ENCODE data around the gene SPI1.

The SPI1 gene

GRCh38 chr11:47383071-47383470, 4.7 kb upstream of the SPI1 start:
- no peak overlapping the region for H3K27ac Mint-ChIP-seq

GRCh38 chr11:47380078-47380477, 1.7 kb upstream of the SPI1 start:
- DNase-seq = no peak
- no peaks in the 10 kb centered on the region for H3K27me3 Mint-ChIP-seq
- H3K4me1 Mint-ChIP-seq (ENCODE audit: low read depth) = peaks cover 2% of the 10 kb centered on the region
- no peak overlapping the region for H3K4me3 Mint-ChIP-seq
- H3K36me3 Mint-ChIP-seq (ENCODE audit: low read depth) = no peaks in the 10 kb centered on the region
- no peaks in the 10 kb centered on the region for H3K9me3 Mint-ChIP-seq
- no peak overlapping the region for H3K27ac Mint-ChIP-seq

More at GRCh38 chr11:47383071-47383470, 4.7 kb upstream of the SPI1 start:
- H3K36me3 Mint-ChIP-seq (ENCODE audit: low read depth) = no peaks in the 10 kb centered on the region
- DNase-seq = no peak
- peaks cover 2% of the 10 kb centered on the region for H3K4me1 Mint-ChIP-seq (ENCODE audit: low read depth)
- no peaks in the 10 kb centered on the region for H3K9me3 Mint-ChIP-seq
- no peak overlapping the region for H3K4me3 Mint-ChIP-seq
- H3K27me3 Mint-ChIP-seq = no peaks in the 10 kb centered on the region

DNA sequence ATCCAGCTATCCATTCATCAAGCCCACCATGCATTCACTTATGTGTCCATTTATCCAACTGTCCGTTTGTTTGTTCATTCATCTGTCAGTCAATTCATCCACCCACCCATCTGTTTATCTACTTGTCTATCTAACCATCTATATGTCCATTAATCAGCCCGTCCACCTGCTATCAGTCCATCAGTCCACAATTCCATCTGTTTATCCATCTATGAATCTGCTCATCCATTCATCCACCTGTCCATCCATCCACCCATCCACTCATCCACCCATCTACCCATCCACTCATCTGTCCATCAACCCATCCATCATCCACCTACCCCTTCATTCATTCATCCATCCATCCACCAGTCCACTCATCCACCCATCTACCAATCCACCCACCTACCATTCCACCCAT, 970 bp upstream of the SPI1 start:
- H3K36me3 Mint-ChIP-seq (ENCODE audit: low read depth) = no peaks in the 10 kb centered on the region
- no peak overlapping the region for H3K4me3 Mint-ChIP-seq
- no peak overlapping the region for H3K27ac Mint-ChIP-seq
- no peaks in the 10 kb centered on the region for H3K27me3 Mint-ChIP-seq
- H3K4me1 Mint-ChIP-seq (ENCODE audit: low read depth) = peaks cover 7% of the 10 kb centered on the region
- DNase-seq = no peak
- H3K9me3 Mint-ChIP-seq = no peaks in the 10 kb centered on the region

GRCh38 chr11:47378836-47379170, 456 bp upstream of the SPI1 start:
- Mint-ChIP-seq H3K36me3 (ENCODE audit: low read depth) (no peaks in the 10 kb centered on the region), H3K9me3 (no peaks in the 10 kb centered on the region)

GRCh38 chr11:47377571-47378009, 757 bp downstream of the SPI1 start:
- no peak overlapping the region for H3K27ac Mint-ChIP-seq
- no peak overlapping the region for H3K4me3 Mint-ChIP-seq

More at GRCh38 chr11:47378836-47379170, 456 bp upstream of the SPI1 start:
- no peak for DNase-seq
- Mint-ChIP-seq H3K4me3 (no peak overlapping the region), H3K4me1 (ENCODE audit: low read depth) (peaks cover 11% of the 10 kb centered on the region), H3K27me3 (no peaks in the 10 kb centered on the region), H3K27ac (no peak overlapping the region)

DNA sequence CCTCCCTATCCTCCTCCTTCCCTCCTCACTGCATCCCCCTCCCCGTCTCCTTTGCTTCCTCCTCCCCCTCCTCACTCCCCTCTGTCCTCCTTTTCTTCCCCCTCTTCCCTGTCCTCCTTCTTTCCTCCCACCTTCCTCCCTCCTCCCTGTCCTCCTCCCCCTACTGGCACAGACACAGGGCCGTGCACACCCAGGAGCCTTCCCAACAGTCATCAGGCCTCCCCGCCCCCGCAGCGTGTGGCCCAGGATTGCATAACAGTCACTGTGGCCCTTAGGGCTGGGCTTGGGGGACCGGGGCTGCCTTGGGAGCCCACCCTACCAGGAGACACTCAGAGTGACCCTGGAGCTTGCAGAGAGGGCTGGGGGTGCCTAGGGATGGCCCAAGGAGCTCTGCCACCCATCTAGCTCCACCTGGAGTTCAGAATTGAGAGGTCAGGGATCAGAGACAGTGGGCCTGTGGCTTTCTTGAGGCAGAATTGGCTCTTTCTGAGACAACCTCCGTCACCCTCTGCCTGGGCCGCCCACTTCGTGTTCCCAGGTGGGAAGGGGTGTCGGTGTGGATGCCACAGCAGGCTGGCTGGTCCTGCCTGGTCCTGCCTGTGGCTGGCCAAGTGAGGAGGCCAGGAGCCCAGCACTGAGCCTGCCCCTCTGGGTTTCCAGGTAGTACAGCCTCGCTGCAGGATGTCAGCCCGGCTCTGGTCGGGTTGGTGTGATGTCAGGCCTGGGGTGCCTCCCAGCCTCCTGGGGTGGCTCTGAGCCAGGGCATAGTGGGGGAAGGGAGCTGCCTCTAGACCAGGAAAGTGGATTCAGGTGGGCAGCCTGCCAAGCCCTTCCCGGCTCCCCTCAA, 1.6 kb downstream of the SPI1 start:
- H3K4me1 Mint-ChIP-seq (ENCODE audit: low read depth) = peaks cover 11% of the 10 kb centered on the region
- no peak overlapping the region for H3K4me3 Mint-ChIP-seq

More at GRCh38 chr11:47377571-47378009, 757 bp downstream of the SPI1 start:
- no peaks in the 10 kb centered on the region for H3K27me3 Mint-ChIP-seq
- H3K9me3 Mint-ChIP-seq = no peaks in the 10 kb centered on the region
- peaks cover 11% of the 10 kb centered on the region for H3K4me1 Mint-ChIP-seq (ENCODE audit: low read depth)
- H3K36me3 Mint-ChIP-seq (ENCODE audit: low read depth) = no peaks in the 10 kb centered on the region
- no peak for DNase-seq

GRCh38 chr11:47376107-47376524, 2.2 kb downstream of the SPI1 start:
- no peaks in the 10 kb centered on the region for H3K9me3 Mint-ChIP-seq
- H3K4me3 Mint-ChIP-seq = no peak overlapping the region
- no peaks in the 10 kb centered on the region for H3K27me3 Mint-ChIP-seq
- DNase-seq = no peak
- H3K4me1 Mint-ChIP-seq (ENCODE audit: low read depth) = peaks cover 11% of the 10 kb centered on the region
- H3K27ac Mint-ChIP-seq = no peak overlapping the region
- H3K36me3 Mint-ChIP-seq (ENCODE audit: low read depth) = no peaks in the 10 kb centered on the region

More for the DNA sequence above, 1.6 kb downstream of the SPI1 start:
- H3K36me3 Mint-ChIP-seq (ENCODE audit: low read depth) = no peaks in the 10 kb centered on the region
- H3K9me3 Mint-ChIP-seq = no peaks in the 10 kb centered on the region
- no peaks in the 10 kb centered on the region for H3K27me3 Mint-ChIP-seq
- no peak overlapping the region for H3K27ac Mint-ChIP-seq
- DNase-seq = no peak

DNA sequence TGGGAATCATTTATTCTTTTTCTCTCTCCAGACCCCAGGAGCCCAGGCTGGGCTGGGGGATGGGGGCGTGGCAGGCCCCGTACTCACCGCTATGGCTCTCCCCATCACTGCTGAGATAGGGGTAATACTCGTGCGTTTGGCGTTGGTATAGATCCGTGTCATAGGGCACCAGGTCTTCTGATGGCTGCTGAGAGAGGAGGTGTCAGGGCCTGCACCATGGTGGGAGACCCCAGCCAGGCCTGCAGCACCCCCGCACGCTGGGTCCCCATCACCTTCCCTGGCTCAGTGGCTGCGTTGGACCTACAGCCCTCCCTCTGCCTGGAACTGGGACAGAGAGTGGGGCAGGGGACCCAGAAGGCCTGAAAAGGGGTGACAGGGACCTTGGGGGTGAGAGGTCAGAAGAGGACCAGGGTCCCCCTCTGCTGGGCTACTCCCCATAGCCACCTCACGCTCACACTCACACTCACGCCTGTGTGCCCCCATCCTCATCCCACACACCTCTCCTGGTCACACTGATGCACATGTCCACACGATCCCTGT, 2.7 kb downstream of the SPI1 start:
- no peak for DNase-seq
- Mint-ChIP-seq H3K27ac (no peak overlapping the region), H3K9me3 (no peaks in the 10 kb centered on the region), H3K36me3 (ENCODE audit: low read depth) (no peaks in the 10 kb centered on the region), H3K4me1 (ENCODE audit: low read depth) (peaks cover 14% of the 10 kb centered on the region), H3K4me3 (no peak overlapping the region), H3K27me3 (no peaks in the 10 kb centered on the region)

- H3K27me3 Mint-ChIP-seq = no peaks in the 10 kb centered on the region
- no peaks in the 10 kb centered on the region for H3K36me3 Mint-ChIP-seq (ENCODE audit: low read depth)
- H3K27ac Mint-ChIP-seq = no peak overlapping the region
- H3K9me3 Mint-ChIP-seq = no peaks in the 10 kb centered on the region
- no peak for DNase-seq
- H3K4me1 Mint-ChIP-seq (ENCODE audit: low read depth) = peaks cover 17% of the 10 kb centered on the region
- no peak overlapping the region for H3K4me3 Mint-ChIP-seq
These were observed 3.3 kb downstream of the SPI1 start for GRCh38 chr11:47375020-47375419.

DNA sequence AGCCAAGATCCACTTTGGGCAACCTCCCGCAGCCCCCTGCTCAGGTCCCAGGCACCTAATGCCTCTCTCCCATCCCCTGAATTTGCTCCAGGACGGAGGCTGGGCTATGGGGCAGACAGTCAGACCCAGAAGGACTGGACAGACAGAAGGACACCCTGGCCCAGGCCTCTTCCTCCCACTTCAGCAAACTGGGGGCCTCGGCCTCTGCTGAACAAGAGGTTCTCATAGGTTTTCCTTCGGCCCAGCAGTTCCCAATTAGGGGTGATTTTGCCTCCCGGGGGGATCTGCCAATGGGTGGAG, 3.7 kb downstream of the SPI1 start:
- no peak for DNase-seq
- Mint-ChIP-seq H3K27ac (peak overlapping the region; percentile 69), H3K36me3 (ENCODE audit: low read depth) (no peaks in the 10 kb centered on the region), H3K4me1 (ENCODE audit: low read depth) (peaks cover 21% of the 10 kb centered on the region), H3K27me3 (no peaks in the 10 kb centered on the region), H3K4me3 (no peak overlapping the region), H3K9me3 (no peaks in the 10 kb centered on the region)

- H3K9me3 Mint-ChIP-seq = no peaks in the 10 kb centered on the region
- H3K4me3 Mint-ChIP-seq = no peak overlapping the region
- H3K4me1 Mint-ChIP-seq (ENCODE audit: low read depth) = peaks cover 26% of the 10 kb centered on the region
- H3K36me3 Mint-ChIP-seq (ENCODE audit: low read depth) = no peaks in the 10 kb centered on the region
- peak; percentile 89 for DNase-seq
- H3K27me3 Mint-ChIP-seq = no peaks in the 10 kb centered on the region
- H3K27ac Mint-ChIP-seq = peak overlapping the region; percentile 69
These were observed 4.2 kb downstream of the SPI1 start for GRCh38 chr11:47373876-47374719.

- H3K27ac Mint-ChIP-seq = no peak overlapping the region
- peaks cover 30% of the 10 kb centered on the region for H3K4me1 Mint-ChIP-seq (ENCODE audit: low read depth)
- no peaks in the 10 kb centered on the region for H3K36me3 Mint-ChIP-seq (ENCODE audit: low read depth)
- no peaks in the 10 kb centered on the region for H3K27me3 Mint-ChIP-seq
- no peak overlapping the region for H3K4me3 Mint-ChIP-seq
- DNase-seq = no peak
- no peaks in the 10 kb centered on the region for H3K9me3 Mint-ChIP-seq
These were observed 5.9 kb downstream of the SPI1 start for GRCh38 chr11:47372422-47372821.

DNA sequence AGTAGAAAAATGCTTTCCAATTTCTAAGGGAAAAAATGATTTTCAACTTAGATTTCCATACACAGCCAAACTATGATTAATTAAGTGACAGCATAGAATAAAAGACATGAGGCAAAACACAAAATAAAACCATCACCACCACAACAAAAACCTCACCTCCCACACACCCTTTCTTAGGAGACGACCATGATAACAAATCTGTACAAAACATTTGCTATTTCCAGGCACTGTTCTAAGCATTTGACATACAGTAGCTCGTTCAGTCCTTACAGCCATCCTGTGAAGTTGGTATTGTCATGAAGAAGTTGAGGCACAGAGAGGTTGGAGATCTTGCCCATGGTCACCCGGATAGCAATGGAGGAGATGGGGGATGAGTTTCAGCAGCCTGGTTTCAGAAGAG, 8.7 kb downstream of the SPI1 start:
- no peaks in the 10 kb centered on the region for H3K36me3 Mint-ChIP-seq (ENCODE audit: low read depth)
- no peaks in the 10 kb centered on the region for H3K9me3 Mint-ChIP-seq
- no peaks in the 10 kb centered on the region for H3K27me3 Mint-ChIP-seq
- H3K4me3 Mint-ChIP-seq = peak overlapping the region; percentile 28
- H3K27ac Mint-ChIP-seq = peak overlapping the region; percentile 81
- H3K4me1 Mint-ChIP-seq (ENCODE audit: low read depth) = peaks cover 32% of the 10 kb centered on the region
- DNase-seq = no peak

- Mint-ChIP-seq H3K27me3 (no peaks in the 10 kb centered on the region), H3K4me1 (ENCODE audit: low read depth) (peaks cover 30% of the 10 kb centered on the region), H3K9me3 (no peaks in the 10 kb centered on the region), H3K4me3 (no peak overlapping the region), H3K36me3 (ENCODE audit: low read depth) (no peaks in the 10 kb centered on the region), H3K27ac (no peak overlapping the region)
- no peak for DNase-seq
These were observed 12.3 kb downstream of the SPI1 start for GRCh38 chr11:47366020-47366490.

DNA sequence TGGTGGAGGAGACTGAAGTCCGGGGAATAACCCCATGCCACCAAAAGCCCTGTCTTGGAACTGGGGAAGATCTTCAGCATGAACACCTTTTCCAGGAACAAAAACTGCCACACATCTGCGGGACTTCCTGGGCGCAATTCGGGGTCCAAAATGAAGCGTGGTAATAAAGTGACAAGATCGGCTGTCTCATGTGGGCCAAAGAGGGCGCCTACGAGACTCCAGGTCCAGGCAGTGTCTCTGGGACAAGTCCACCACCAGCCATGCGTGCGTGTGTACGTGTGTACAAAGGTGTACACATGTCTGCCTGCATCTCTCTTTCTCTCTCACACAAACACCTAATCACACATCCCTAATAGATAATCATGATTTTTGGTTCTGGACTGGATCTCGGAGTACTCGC, 16.9 kb downstream of the SPI1 start:
- peaks cover 24% of the 10 kb centered on the region for H3K4me1 Mint-ChIP-seq (ENCODE audit: low read depth)
- H3K9me3 Mint-ChIP-seq = no peaks in the 10 kb centered on the region
- no peak overlapping the region for H3K4me3 Mint-ChIP-seq
- no peaks in the 10 kb centered on the region for H3K36me3 Mint-ChIP-seq (ENCODE audit: low read depth)
- peak overlapping the region; percentile 11 for H3K27ac Mint-ChIP-seq
- no peaks in the 10 kb centered on the region for H3K27me3 Mint-ChIP-seq
- no peak for DNase-seq
